ENCODE data around the gene RING1. TPM values are rescaled to one million over a fixed set of nuclear protein-coding genes. Genes with fewer than 3 reads are reported as not detected.

Gene RING1
- total RNA-seq, 1 donor from 2014 or later: 11.3 TPM

- TF ChIP-seq CTCF (conservative IDR thresholded peaks at IDR 0.05; ENCODE audit: low read depth, low read length): peak; percentile 80
- H3K4me3 ChIP-seq (ENCODE audit: low read depth, low read length): no peak overlapping the region
- DNase-seq (ENCODE audit: low read depth): no peak
These were observed 35.4 kb upstream of the RING1 start for GRCh38 chr6:33172688-33173534.

DNA sequence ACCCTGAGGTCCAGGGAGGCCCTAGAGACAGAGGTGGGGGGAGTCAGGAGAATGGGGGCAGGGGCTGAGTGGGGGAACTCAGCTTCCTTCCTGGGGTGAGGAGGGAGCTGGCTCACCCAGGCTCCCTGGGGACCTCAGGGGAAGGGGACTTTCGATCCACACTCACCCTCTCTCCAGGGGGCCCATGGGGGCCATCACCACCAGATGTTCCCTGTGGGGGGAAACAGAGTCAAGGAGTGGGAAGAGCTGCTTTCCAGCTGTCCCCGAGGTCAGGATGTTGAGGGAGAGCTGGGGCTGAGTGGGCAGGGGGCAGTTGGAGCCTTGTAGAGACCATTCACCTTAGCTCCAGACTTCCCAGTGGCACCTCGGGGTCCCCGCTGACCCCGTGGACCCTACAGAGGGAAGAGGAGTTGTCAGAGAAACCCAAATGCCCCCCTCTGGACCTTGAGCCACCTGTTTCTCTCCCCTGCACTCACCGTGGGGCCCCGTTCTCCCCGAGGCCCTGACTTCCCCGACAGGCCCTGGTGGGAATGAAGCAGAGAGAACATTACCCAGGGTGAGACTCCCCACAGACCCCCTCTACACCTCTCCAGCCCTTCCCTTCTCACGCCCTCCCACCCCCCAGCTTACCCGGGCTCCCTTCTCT is 34.6 kb upstream of the RING1 start:
- DNase-seq (ENCODE audit: low read depth): no peak
- H3K4me3 ChIP-seq (ENCODE audit: low read depth, low read length): no peak overlapping the region
- TF ChIP-seq CTCF (conservative IDR thresholded peaks at IDR 0.05; ENCODE audit: low read depth, low read length): no peak

DNA sequence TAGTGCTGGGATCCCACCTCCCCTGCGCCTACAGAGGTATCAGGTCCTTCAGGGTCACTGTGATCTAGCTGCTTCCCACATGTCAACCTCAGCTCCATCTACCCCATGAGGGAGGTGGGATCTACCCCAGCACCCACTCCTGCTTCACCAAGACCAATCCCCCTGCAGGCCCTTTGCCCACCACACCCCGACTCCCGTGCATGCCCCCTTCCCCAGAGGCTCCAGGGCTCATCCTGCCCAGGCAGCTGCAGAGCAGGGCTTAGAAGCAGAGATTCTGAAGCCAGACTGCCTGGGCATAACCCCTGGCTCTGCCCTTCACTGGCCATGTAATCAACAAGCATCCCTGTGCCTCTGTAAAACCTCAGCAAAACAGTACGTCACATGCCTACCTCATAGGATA is 33.5 kb upstream of the RING1 start:
- TF ChIP-seq CTCF (conservative IDR thresholded peaks at IDR 0.05; ENCODE audit: low read depth, low read length): no peak
- no peak overlapping the region for H3K4me3 ChIP-seq (ENCODE audit: low read depth, low read length)
- no peak for DNase-seq (ENCODE audit: low read depth)

- peak; percentile 32 for TF ChIP-seq CTCF (conservative IDR thresholded peaks at IDR 0.05; ENCODE audit: low read depth, low read length)
These were observed 32.7 kb upstream of the RING1 start for GRCh38 chr6:33175436-33176069.

DNA sequence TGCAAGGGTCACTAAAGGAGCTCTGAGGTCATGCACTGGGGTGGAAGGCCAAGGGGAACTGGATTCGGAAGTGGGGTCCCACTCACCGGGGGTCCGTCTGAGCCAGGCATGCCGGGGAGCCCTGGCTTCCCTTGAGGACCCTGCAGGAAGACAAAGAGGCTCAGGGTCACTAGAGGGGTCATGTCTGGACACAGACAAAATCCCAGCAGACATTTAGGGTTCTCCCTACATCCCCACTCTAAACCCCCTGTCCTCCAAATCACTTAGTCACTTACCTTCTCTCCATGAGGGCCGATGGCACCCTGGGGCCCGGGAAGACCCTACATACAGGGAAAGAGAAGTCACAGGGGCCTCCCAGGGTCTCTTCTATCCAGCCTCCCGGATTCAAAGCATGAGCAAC is 31.4 kb upstream of the RING1 start:
- H3K4me3 ChIP-seq (ENCODE audit: low read depth, low read length): no peak overlapping the region
- no peak for TF ChIP-seq CTCF (conservative IDR thresholded peaks at IDR 0.05; ENCODE audit: low read depth, low read length)

More at GRCh38 chr6:33175436-33176069, 32.7 kb upstream of the RING1 start:
- no peak overlapping the region for H3K4me3 ChIP-seq (ENCODE audit: low read depth, low read length)
- no peak for DNase-seq (ENCODE audit: low read depth)

DNA sequence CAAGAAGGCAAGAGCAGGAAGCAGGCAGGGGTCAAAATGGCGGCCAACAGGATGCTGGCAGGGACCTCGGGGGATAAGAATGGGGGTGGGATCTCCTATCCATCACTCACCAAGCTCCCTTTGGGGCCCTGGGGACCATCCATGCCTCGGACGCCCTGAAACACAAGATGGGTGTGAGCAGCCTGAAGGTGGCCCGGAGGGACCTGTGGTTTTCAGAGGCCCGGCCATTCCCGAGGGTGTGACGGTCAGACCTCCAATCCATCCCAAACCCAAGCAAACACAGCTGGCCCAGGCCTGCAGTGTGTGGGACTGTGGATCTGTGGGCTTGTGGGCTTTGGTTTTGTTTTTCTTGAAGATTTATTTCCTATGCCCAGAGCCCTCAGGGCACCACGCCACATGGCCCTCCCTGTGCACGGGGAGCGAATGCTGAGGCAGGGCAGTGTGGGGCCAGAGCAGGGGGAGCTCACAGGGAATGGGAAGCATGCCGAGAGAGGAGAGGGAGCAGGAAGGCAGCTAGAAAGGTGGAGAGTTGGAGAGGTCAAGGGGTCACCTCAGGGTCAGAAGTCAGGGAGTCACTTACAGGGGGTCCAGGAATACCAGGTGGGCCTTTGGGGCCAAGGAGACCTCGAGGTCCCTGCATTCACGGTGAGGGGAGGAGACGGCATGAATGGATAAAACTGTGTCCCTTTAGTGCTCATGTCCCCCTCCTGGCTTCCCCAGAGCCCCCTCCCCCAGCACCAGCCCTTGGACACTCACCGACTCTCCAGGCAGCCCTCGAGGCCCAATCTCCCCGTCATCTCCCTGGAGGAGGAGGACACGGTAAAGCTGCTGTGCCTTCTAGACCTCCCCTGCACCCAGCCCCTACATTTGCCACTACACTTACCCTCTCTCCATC is 30.5 kb upstream of the RING1 start:
- DNase-seq (ENCODE audit: low read depth): no peak
- H3K4me3 ChIP-seq (ENCODE audit: low read depth, low read length): no peak overlapping the region
- TF ChIP-seq CTCF (conservative IDR thresholded peaks at IDR 0.05; ENCODE audit: low read depth, low read length): no peak

More for the DNA sequence above, 31.4 kb upstream of the RING1 start:
- DNase-seq (ENCODE audit: low read depth): no peak

Data from epithelial cell of proximal tubule (primary cell).